ENCODE results near the gene NFS1. TPM values are rescaled to one million over a fixed set of nuclear protein-coding genes. Genes with fewer than 3 reads are reported as not detected.

Gene NFS1
- total and polyA plus RNA-seq, 2 of the 8 experiments (the other 6 are each of a cell fraction or from before 2014, with no cell fraction given) = 26.1 to 38.8 TPM

DNA sequence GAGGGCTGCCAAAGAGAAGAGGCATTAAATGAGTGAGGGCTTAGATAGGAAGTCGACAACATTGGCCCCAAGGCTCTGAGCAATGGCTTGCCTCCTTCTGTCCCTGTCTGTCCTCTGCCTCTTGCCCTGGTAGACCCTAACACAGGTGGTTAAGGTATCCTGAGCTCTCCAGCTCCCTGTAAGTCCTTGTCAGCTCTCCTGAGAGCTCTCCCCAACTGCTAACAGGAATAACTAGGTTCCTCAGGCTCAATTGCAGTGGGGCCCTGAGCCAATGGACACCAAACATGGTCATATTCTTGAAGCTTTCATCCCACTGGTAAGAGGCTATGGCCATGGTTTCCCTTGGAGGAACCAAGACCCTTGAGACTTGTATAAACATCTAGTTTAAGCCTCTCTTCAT, 29.5 kb downstream of the NFS1 start:
- Histone ChIP-seq H2AK5ac (ENCODE audit: low read depth, low read length) (no peak overlapping the region), H3K56ac (replicated peaks; ENCODE audit: insufficient read length, low read depth, low read length) (no peak overlapping the region), H3K9me3 (ENCODE audit: insufficient read depth in 2 of 2, low read depth in 1 of 2, low read length in 1 of 2) (no peaks in the 10 kb centered on the region), H4K91ac (replicated peaks; ENCODE audit: insufficient read length, low read length) (no peak overlapping the region), H2AFZ (ENCODE audit: low read length) (no peak overlapping the region), H2BK120ac (replicated peaks; ENCODE audit: low read depth, low read length) (no peak overlapping the region), H3K4me1 (replicated peaks in 1 of 4; ENCODE audit: control insufficient read depth in 3 of 4, insufficient read depth in 4 of 4, low read length in 3 of 4) (no peaks in the 10 kb centered on the region; a peak in 1 of 7 replicates), H3K14ac (ENCODE audit: insufficient read length) (no peak overlapping the region), H3K27ac (ENCODE audit: low read depth, low read length) (no peak overlapping the region), H3K18ac (ENCODE audit: extremely low read depth, low read length) (no peak overlapping the region), H2BK12ac (ENCODE audit: low read depth, low read length) (no peak overlapping the region), H2BK5ac (ENCODE audit: low read depth, low read length) (no peak overlapping the region), H3K79me2 (ENCODE audit: control insufficient read depth in 1 of 2, insufficient read depth in 2 of 2, low read length in 2 of 2) (peaks cover 0 to 1% of the 10 kb centered on the region in 2 experiments; a peak in 1 of 4 replicates), H3K23ac (ENCODE audit: insufficient read length) (no peak overlapping the region), H4K5ac (ENCODE audit: insufficient read length, low read depth, low read length) (no peak overlapping the region), H3K4me2 (ENCODE audit: insufficient read depth in 1 of 2, low read depth in 2 of 2, low read length in 2 of 2) (no peak overlapping the region), H3K4ac (replicated peaks; ENCODE audit: insufficient read length, low read depth, low read length) (no peak overlapping the region), H4K20me1 (replicated peaks in 1 of 2; ENCODE audit: control insufficient read depth in 1 of 2, insufficient read depth in 2 of 2, low read length in 2 of 2) (no peaks in the 10 kb centered on the region), H3K27me3 (replicated peaks in 1 of 4; ENCODE audit: control insufficient read depth in 3 of 4, extremely low read depth in 1 of 4, insufficient read depth in 3 of 4, low read length in 3 of 4) (no peaks in the 10 kb centered on the region), H2BK15ac (ENCODE audit: low read length) (no peak overlapping the region), H3K23me2 (ENCODE audit: low read depth, low read length) (peaks cover 2% of the 10 kb centered on the region; the same call in 1 of the 2 replicates), H4K8ac (ENCODE audit: extremely low read depth, insufficient read depth, low read length) (no peak overlapping the region), H3K79me1 (ENCODE audit: low read depth, low read length) (no peaks in the 10 kb centered on the region), H2BK20ac (ENCODE audit: low read length) (no peak overlapping the region), H3K4me3 (ENCODE audit: extremely low read depth in 1 of 4, insufficient read depth in 2 of 4, low read depth in 3 of 4, low read length in 4 of 4) (no peak overlapping the region), H3K36me3 (ENCODE audit: control insufficient read depth in 2 of 4, insufficient read depth in 4 of 4, low read length in 3 of 4) (peaks cover 0 to 17% (median 10%) of the 10 kb centered on the region in 4 experiments; a peak in 6 of 8 replicates), H3K9ac (replicated peaks in 1 of 4; ENCODE audit: extremely low read depth in 1 of 4, low read depth in 3 of 4, low read length in 3 of 4) (no peak overlapping the region)
- ChIA-PET POLR2A (ENCODE audit: partially characterized antibody) (interaction anchor here (1.1 to 3.2 kb wide), 4 partner anchors 15 to 73 kb away, joined by 3 to 12 read pairs (median 4); partner anchors contain the start of gene RBM39), CTCF (ENCODE audit: partially characterized antibody) (interaction anchor here (0.6 kb wide), 1 partner anchor 17 kb away, joined by 3 read pairs; no protein-coding TSS in a partner anchor)
- WGBS, 2 experiments (ENCODE audit: extremely low coverage in 1 of 2, insufficient coverage in 1 of 2, insufficient read length in 1 of 2, insufficient replicate concordance in 2 of 2, low coverage in 1 of 2, low lambda C conversion rate in 2 of 2, missing lambda C conversion rate in 1 of 2) = 56% methylated on average over 1 of the region's 1 CpG; no CpG with 5 or more reads in 1 of the 2 experiments
- FAIRE-seq (no peak), DNase-seq (ENCODE audit: low read depth in 1 of 2, low spot score in 2 of 2) (no peak)
- TF ChIP-seq GTF2F1 (IDR thresholded peaks at IDR 0.05; ENCODE audit: borderline replicate concordance, low read depth, low read length) = no peak
- TF ChIP-seq CBX8 (IDR thresholded peaks at IDR 0.05; ENCODE audit: borderline replicate concordance, low read depth, low read length) = no peak
- no peak for TF ChIP-seq HDAC2 (IDR thresholded peaks at IDR 0.05; ENCODE audit: borderline replicate concordance in 1 of 2, low read depth in 2 of 2, low read length in 2 of 2)
- no peak for TF ChIP-seq TAF1 (IDR thresholded peaks at IDR 0.05; ENCODE audit: low read depth, low read length)
- TF ChIP-seq JUND (IDR thresholded peaks at IDR 0.05; ENCODE audit: low read length) = no peak
- no peak for TF ChIP-seq POLR2AphosphoS5 (IDR thresholded peaks at IDR 0.05; ENCODE audit: low read depth, low read length)
- no peak for TF ChIP-seq EP300 (IDR thresholded peaks at IDR 0.05; ENCODE audit: borderline replicate concordance in 1 of 2, low read depth in 2 of 2, low read length in 2 of 2)
- TF ChIP-seq CTBP2 (IDR thresholded peaks at IDR 0.05; ENCODE audit: borderline replicate concordance, insufficient read depth, insufficient read length, low read length) = no peak
- no peak for TF ChIP-seq GABPA (IDR thresholded peaks at IDR 0.05; ENCODE audit: borderline replicate concordance, insufficient read depth, low read length)
- no peak for TF ChIP-seq TBP (IDR thresholded peaks at IDR 0.05; ENCODE audit: low read depth, low read length)
- TF ChIP-seq POU5F1 (IDR thresholded peaks at IDR 0.05; ENCODE audit: low read depth, low read length) = no peak
